Measurements from ENCODE around the gene TACC3. TPM values are rescaled to one million over a fixed set of nuclear protein-coding genes. Genes with fewer than 3 reads are reported as not detected.

Gene TACC3
- total and polyA plus RNA-seq, 2 donors (not counting 1 experiment from before 2014, with no cell fraction given): 7.3 to 10.2 TPM

GRCh38 chr4:1749826-1750225, 28.5 kb downstream of the TACC3 start:
- H3K4me3 ChIP-seq (replicated peaks in 1 of 4; ENCODE audit: control extremely low read depth in 1 of 4, insufficient read depth in 1 of 4, low read depth in 3 of 4, low read length in 4 of 4): no peak overlapping the region

GRCh38 chr4:1750381-1751154, 29.2 kb downstream of the TACC3 start:
- no peak for TF ChIP-seq EZH2 (IDR thresholded peaks at IDR 0.05; ENCODE audit: low read length, missing control alignments)
- TF ChIP-seq CTCF (conservative IDR thresholded peaks at IDR 0.05 in 1 of 2, IDR thresholded peaks at IDR 0.05 in 1 of 2; ENCODE audit: low read depth in 1 of 2, low read length in 2 of 2): no peak
- Histone ChIP-seq H3K36me3 (ENCODE audit: control insufficient read depth, insufficient read depth, low read length) (no peaks in the 10 kb centered on the region), H3K27ac (ENCODE audit: insufficient read depth, low read length) (no peak overlapping the region)

More at GRCh38 chr4:1749826-1750225, 28.5 kb downstream of the TACC3 start:
- DNase-seq (ENCODE audit: low read depth in 2 of 2): no peak
- Histone ChIP-seq H2AFZ (ENCODE audit: low read length) (no peak overlapping the region), H3K9me3 (ENCODE audit: control insufficient read depth, insufficient read depth, low read depth, low read length) (no peaks in the 10 kb centered on the region), H3K27me3 (ENCODE audit: control insufficient read depth, insufficient read depth, low read length) (no peaks in the 10 kb centered on the region), H3K4me1 (ENCODE audit: control insufficient read depth, extremely low read depth, insufficient read depth, low read length) (no peaks in the 10 kb centered on the region), H3K36me3 (ENCODE audit: control insufficient read depth, insufficient read depth, low read length) (peaks cover 3% of the 10 kb centered on the region), H3K4me2 (ENCODE audit: extremely low read depth, insufficient read depth, low read length) (no peak overlapping the region), H3K9ac (ENCODE audit: insufficient read depth, low read length) (no peak overlapping the region), H3K79me2 (ENCODE audit: control insufficient read depth, insufficient read depth, low read length) (no peaks in the 10 kb centered on the region), H3K27ac (ENCODE audit: insufficient read depth, low read length) (no peak overlapping the region), H4K20me1 (ENCODE audit: control insufficient read depth, extremely low read depth, insufficient read depth, low read length) (peaks cover 2% of the 10 kb centered on the region)
- TF ChIP-seq EZH2 (IDR thresholded peaks at IDR 0.05; ENCODE audit: low read length, missing control alignments): no peak
- no peak for TF ChIP-seq CTCF (conservative IDR thresholded peaks at IDR 0.05 in 1 of 2, IDR thresholded peaks at IDR 0.05 in 1 of 2; ENCODE audit: low read depth in 1 of 2, low read length in 2 of 2)

GRCh38 chr4:1751155-1751918, 30.0 kb downstream of the TACC3 start:
- Histone ChIP-seq H3K4me3 (replicated peaks in 1 of 4; ENCODE audit: control extremely low read depth in 1 of 4, insufficient read depth in 1 of 4, low read depth in 3 of 4, low read length in 4 of 4) (no peak overlapping the region), H4K20me1 (ENCODE audit: control insufficient read depth, extremely low read depth, insufficient read depth, low read length) (no peaks in the 10 kb centered on the region), H3K79me2 (ENCODE audit: control insufficient read depth, insufficient read depth, low read length) (no peaks in the 10 kb centered on the region), H3K27ac (ENCODE audit: insufficient read depth, low read length) (no peak overlapping the region), H2AFZ (ENCODE audit: low read length) (no peak overlapping the region), H3K4me2 (ENCODE audit: extremely low read depth, insufficient read depth, low read length) (no peak overlapping the region), H3K9me3 (ENCODE audit: control insufficient read depth, insufficient read depth, low read depth, low read length) (no peaks in the 10 kb centered on the region), H3K36me3 (ENCODE audit: control insufficient read depth, insufficient read depth, low read length) (no peaks in the 10 kb centered on the region), H3K27me3 (ENCODE audit: control insufficient read depth, insufficient read depth, low read length) (no peaks in the 10 kb centered on the region), H3K4me1 (ENCODE audit: control insufficient read depth, extremely low read depth, insufficient read depth, low read length) (no peaks in the 10 kb centered on the region), H3K9ac (ENCODE audit: insufficient read depth, low read length) (no peak overlapping the region)
- TF ChIP-seq EZH2 (IDR thresholded peaks at IDR 0.05; ENCODE audit: low read length, missing control alignments): no peak
- TF ChIP-seq CTCF (conservative IDR thresholded peaks at IDR 0.05 in 1 of 2, IDR thresholded peaks at IDR 0.05 in 1 of 2; ENCODE audit: low read depth in 1 of 2, low read length in 2 of 2): no peak
- DNase-seq (ENCODE audit: low read depth in 2 of 2): no peak

More at GRCh38 chr4:1750381-1751154, 29.2 kb downstream of the TACC3 start:
- Histone ChIP-seq H2AFZ (ENCODE audit: low read length) (no peak overlapping the region), H3K9ac (ENCODE audit: insufficient read depth, low read length) (no peak overlapping the region), H3K4me3 (replicated peaks in 1 of 4; ENCODE audit: control extremely low read depth in 1 of 4, insufficient read depth in 1 of 4, low read depth in 3 of 4, low read length in 4 of 4) (no peak overlapping the region), H3K9me3 (ENCODE audit: control insufficient read depth, insufficient read depth, low read depth, low read length) (no peaks in the 10 kb centered on the region), H4K20me1 (ENCODE audit: control insufficient read depth, extremely low read depth, insufficient read depth, low read length) (peaks cover 2% of the 10 kb centered on the region), H3K4me1 (ENCODE audit: control insufficient read depth, extremely low read depth, insufficient read depth, low read length) (no peaks in the 10 kb centered on the region), H3K27me3 (ENCODE audit: control insufficient read depth, insufficient read depth, low read length) (no peaks in the 10 kb centered on the region), H3K4me2 (ENCODE audit: extremely low read depth, insufficient read depth, low read length) (no peak overlapping the region), H3K79me2 (ENCODE audit: control insufficient read depth, insufficient read depth, low read length) (no peaks in the 10 kb centered on the region)
- DNase-seq (ENCODE audit: low read depth in 2 of 2): no peak

Data from fibroblast of lung (primary cell).